ENCODE results near the gene NRXN3. TPM values are rescaled to one million over a fixed set of nuclear protein-coding genes. Genes with fewer than 3 reads are reported as not detected.

NRXN3 gene
- total and polyA plus RNA-seq, 4 donors: 1.5 to 16.6 (median 7.7) TPM

DNA sequence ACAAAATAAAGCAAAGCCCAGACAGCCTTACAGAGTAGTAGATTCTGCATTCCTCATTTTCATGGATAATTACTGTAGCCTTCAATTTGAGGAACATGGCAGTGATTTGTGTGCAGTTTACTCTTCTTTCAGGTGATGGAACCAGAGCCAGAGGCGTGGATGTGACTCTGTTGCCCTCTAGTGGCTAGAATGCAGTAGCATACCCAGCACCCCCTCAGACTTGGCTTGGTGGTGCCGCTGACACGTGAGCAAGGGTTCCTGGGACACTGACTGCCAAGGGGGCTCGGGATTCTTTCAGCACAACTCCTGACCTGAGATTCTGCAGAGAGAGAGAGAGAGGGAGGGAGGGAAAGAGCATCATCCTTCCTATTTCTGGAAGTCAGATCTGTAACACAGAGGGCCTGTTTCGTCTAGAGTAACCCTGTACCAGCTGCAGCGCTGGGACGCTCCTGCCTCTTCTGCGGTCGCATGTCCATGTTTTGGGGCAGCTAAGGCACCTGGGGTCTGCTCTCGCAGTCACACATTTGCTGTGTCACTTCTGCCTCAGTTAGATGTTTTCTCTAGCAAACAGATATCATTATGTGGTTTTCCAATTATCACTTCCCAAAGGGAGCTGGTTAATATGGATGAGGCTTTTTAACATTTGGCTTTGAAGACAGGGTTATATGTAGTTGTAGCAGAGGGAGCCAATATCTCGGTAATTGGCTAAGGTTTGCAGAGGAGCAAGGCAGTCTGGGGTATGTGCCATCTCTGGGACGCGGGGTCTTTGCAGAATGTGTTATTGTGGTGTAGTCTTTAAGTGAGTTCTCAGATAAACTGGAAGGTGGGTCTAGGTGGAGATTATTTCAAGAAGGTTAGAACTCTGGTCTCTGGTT, 428.1 kb downstream of the NRXN3 start:
- Histone ChIP-seq H3K4me1 (ENCODE audit: control insufficient read depth in 1 of 2, insufficient read depth in 2 of 2, low read length in 2 of 2) (no peaks in the 10 kb centered on the region), H3K27ac (ENCODE audit: low read depth in 1 of 2, low read length in 2 of 2) (no peak overlapping the region), H3K9me3 (ENCODE audit: control insufficient read depth, low read length) (no peaks in the 10 kb centered on the region), H3K36me3 (ENCODE audit: control insufficient read depth in 1 of 2, insufficient read depth in 2 of 2, low read length in 1 of 2) (no peaks in the 10 kb centered on the region), H3K27me3 (ENCODE audit: control insufficient read depth in 1 of 2, insufficient read depth in 2 of 2, low read length in 1 of 2) (no peaks in the 10 kb centered on the region), H3K4me3 (ENCODE audit: low read length in 2 of 2) (no peak overlapping the region)
- 44 to 49% methylated on average over 13 of the region's 13 CpGs for WGBS, 2 donors
- ATAC-seq (ENCODE audit: low FRiP score): no peak
- no peak for DNase-seq
- intact Hi-C loops (cut with DNase I): loop anchor here in 1 of 2 donors (2.0 to 10.0 kb wide), 2 partner anchors 153 to 735 kb away; no protein-coding TSS in a partner anchor

DNA sequence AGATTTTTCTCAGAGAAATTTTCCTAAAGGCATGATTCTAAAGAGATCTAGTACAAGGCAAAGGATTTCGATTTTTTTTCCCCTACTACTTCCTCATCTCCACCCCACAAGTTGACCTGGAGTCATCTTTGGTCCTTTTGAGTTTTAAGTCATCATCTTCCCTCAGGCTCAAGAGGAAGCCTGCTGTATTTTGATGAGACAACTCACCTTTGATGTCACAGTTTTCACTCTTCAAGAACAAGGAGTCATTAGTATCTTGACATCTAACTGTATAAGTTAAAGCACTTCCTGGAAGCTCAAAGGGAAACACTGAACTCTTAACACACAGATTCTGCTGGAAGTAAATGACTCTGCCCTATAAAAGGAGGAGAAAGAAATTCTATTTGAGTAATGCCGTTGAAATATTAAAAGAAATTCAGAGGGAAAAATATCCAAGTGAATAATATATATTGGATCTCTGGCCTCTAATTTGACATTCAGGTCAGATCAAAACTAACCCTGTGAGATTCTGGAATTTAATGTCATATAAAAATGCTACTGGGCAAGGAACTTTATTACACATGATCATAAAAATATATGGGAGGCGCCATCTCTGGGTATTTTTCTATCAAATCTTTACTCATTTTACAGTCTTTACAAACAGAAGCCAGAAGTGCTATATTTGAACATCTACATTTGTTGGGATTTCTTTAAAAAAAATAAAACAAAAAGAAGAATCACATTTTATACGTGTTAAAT, 435.0 kb downstream of the NRXN3 start:
- WGBS, 2 donors: 73% methylated on average over 4 of the region's 4 CpGs
- Histone ChIP-seq H3K36me3 (ENCODE audit: control insufficient read depth in 1 of 2, insufficient read depth in 2 of 2, low read length in 1 of 2) (no peaks in the 10 kb centered on the region), H3K27ac (ENCODE audit: low read depth in 1 of 2, low read length in 2 of 2) (no peak overlapping the region), H3K27me3 (ENCODE audit: control insufficient read depth in 1 of 2, insufficient read depth in 2 of 2, low read length in 1 of 2) (no peaks in the 10 kb centered on the region), H3K9me3 (ENCODE audit: control insufficient read depth, low read length) (no peaks in the 10 kb centered on the region), H3K4me1 (ENCODE audit: control insufficient read depth in 1 of 2, insufficient read depth in 2 of 2, low read length in 2 of 2) (peaks cover 0 to 5% of the 10 kb centered on the region in 2 donors), H3K4me3 (ENCODE audit: low read length in 2 of 2) (no peak overlapping the region)
- DNase-seq: no peak
- intact Hi-C loops (cut with DNase I): no loop called here
- ATAC-seq (ENCODE audit: low FRiP score): no peak

DNA sequence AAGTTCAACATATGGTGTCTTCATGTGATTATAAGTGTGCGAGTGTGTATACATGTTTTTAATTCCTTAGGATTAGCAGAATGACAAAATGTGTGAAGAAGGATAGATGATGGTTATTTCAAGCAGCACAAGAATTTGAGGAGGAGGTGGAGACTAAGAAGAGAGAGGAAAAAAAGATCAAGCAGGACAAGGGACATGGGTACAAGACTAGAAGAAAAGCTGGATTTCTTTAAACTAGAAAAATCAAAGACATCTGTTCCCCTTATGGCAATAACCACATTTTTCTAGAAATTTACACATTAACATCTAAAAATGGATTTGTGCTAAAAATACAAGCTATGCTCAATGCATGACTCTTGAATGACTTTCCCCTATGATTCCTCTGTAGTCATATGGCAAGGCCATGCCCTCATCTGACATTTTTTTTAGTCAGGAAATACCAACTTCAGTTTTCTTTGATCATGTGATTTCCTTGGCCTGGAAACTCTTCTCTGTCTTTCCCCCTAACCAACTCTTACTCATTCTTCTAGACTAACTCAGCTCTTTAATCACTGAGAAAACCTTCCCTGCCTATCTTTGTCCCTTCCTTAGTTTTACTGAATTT, 435.8 kb downstream of the NRXN3 start:
- Histone ChIP-seq H3K27me3 (ENCODE audit: control insufficient read depth in 1 of 2, insufficient read depth in 2 of 2, low read length in 1 of 2) (no peaks in the 10 kb centered on the region), H3K9me3 (ENCODE audit: control insufficient read depth, low read length) (no peaks in the 10 kb centered on the region), H3K36me3 (ENCODE audit: control insufficient read depth in 1 of 2, insufficient read depth in 2 of 2, low read length in 1 of 2) (no peaks in the 10 kb centered on the region), H3K4me1 (ENCODE audit: control insufficient read depth in 1 of 2, insufficient read depth in 2 of 2, low read length in 2 of 2) (peaks cover 0 to 5% of the 10 kb centered on the region in 2 donors), H3K27ac (ENCODE audit: low read depth in 1 of 2, low read length in 2 of 2) (no peak overlapping the region), H3K4me3 (ENCODE audit: low read length in 2 of 2) (no peak overlapping the region)
- intact Hi-C loops (cut with DNase I): no loop called here
- no peak for ATAC-seq (ENCODE audit: low FRiP score)
- 59 to 66% methylated on average over 1 of the region's 1 CpG for WGBS, 2 donors
- DNase-seq: no peak

DNA sequence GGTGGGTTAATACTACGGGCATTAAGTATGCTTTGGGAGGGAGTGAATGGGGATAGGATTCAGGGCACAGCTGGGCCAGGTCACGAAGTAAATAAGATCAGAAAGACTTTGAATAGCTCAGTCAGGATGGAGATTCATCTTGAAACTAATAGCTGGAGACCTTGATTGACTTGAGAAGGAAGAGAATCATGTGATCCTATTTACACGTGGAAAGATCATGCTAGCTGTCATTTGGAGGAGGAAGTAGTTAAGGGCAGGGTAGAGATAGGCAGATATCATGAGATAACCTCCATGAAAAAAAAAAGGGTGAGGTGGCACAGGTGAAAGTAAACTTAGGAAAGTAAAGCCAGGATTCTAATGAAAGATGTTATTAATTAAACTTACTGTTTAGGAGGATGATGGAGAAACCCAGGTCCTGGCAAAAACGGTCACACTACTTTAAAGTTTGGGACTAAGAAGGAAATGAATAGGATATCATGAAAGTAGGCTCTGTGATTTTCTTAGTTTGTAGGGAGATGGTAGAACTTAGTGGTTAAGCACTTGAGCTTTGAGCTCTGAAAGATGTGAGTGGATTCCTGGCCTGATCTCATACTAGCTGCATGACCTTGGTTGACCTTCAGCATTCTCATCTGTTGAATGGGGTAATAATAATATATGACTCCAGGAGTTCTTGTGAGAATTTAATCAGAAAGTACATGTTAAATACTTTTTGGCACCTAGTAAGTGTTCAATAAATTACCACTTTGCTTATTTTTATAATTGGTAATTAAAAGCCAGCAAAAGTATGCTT, 439.0 kb downstream of the NRXN3 start:
- no peaks in the 10 kb centered on the region for H3K9me3 ChIP-seq (ENCODE audit: control insufficient read depth, low read length)
- H3K4me3 ChIP-seq (ENCODE audit: low read length in 2 of 2): no peak overlapping the region
- DNase-seq (no peak), ATAC-seq (ENCODE audit: low FRiP score) (no peak)
- no peak overlapping the region for H3K27ac ChIP-seq (ENCODE audit: low read depth in 1 of 2, low read length in 2 of 2)
- peaks cover 0 to 5% of the 10 kb centered on the region in 2 donors for H3K4me1 ChIP-seq (ENCODE audit: control insufficient read depth in 1 of 2, insufficient read depth in 2 of 2, low read length in 2 of 2)
- H3K27me3 ChIP-seq (ENCODE audit: control insufficient read depth in 1 of 2, insufficient read depth in 2 of 2, low read length in 1 of 2): no peaks in the 10 kb centered on the region
- intact Hi-C loops (cut with DNase I): no loop called here
- H3K36me3 ChIP-seq (ENCODE audit: control insufficient read depth in 1 of 2, insufficient read depth in 2 of 2, low read length in 1 of 2): no peaks in the 10 kb centered on the region
- 74% methylated on average over 4 of the region's 4 CpGs for WGBS, 2 donors

DNA sequence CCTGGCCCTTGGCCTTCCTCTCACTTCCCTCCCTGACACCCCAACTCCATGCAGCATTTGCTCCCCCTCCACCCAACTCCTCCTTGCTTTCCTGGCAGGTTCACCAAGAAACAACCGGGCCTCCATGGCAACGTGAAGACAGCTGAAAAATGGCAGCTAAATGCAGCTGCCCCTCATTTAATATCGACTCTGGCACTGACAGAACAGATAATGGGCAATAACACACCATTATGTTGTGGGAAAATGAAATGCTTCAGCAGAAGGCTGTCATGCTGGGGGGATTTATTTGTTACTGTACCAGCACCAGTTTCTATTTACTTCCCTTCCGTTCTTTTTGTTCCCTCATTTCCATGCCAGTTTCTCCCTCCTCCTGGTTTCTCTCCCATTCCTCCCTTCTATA, 440.8 kb downstream of the NRXN3 start:
- Histone ChIP-seq H3K4me1 (ENCODE audit: control insufficient read depth in 1 of 2, insufficient read depth in 2 of 2, low read length in 2 of 2) (peaks cover 0 to 5% of the 10 kb centered on the region in 2 donors), H3K36me3 (ENCODE audit: control insufficient read depth in 1 of 2, insufficient read depth in 2 of 2, low read length in 1 of 2) (no peaks in the 10 kb centered on the region), H3K27ac (ENCODE audit: low read depth in 1 of 2, low read length in 2 of 2) (no peak overlapping the region), H3K27me3 (ENCODE audit: control insufficient read depth in 1 of 2, insufficient read depth in 2 of 2, low read length in 1 of 2) (no peaks in the 10 kb centered on the region), H3K4me3 (ENCODE audit: low read length in 2 of 2) (no peak overlapping the region), H3K9me3 (ENCODE audit: control insufficient read depth, low read length) (no peaks in the 10 kb centered on the region)
- intact Hi-C loops (cut with DNase I): no loop called here
- DNase-seq: no peak
- WGBS, 2 donors: 50 to 62% methylated on average over 4 of the region's 4 CpGs
- no peak for ATAC-seq (ENCODE audit: low FRiP score)

DNA sequence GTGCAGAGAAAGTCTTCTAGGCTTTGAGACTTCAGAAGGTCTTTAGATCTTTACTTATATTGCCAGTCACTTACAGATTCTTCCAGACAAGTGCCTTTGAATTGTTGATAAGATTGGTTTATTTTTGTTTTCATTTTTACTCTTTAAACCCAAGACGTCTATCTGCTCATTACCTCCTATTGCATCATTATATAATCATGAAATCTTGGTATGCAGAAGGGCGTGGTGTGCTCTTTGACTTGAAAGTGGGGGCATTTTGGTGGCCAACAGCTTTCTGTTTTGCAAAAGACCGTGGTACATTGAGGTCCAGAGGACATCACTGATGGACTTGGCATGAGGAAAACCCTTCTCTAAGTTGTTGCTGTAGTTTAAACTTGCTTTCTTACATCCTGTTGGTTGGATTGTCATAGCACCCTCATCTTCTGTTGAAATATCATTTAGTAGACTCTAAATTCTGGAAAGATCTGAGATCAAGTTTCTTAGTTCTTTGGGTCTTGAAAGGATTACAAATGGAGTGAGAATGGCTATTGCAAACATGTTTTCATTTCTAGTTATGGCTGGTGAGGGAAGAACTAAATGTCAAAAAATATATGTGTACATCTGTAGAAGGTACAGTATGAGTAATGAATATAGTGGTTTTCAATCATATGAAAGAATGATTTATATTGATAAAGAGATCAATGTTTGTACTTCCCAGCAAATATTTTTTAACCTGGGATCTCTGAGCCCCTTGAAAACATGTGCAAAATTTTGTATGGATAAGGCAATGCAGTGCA, 441.8 kb downstream of the NRXN3 start:
- WGBS, 2 donors: 64 to 66% methylated on average over 3 of the region's 3 CpGs
- H3K4me1 ChIP-seq (ENCODE audit: control insufficient read depth in 1 of 2, insufficient read depth in 2 of 2, low read length in 2 of 2): peaks cover 0 to 1% of the 10 kb centered on the region in 2 donors
- no peaks in the 10 kb centered on the region for H3K36me3 ChIP-seq (ENCODE audit: control insufficient read depth in 1 of 2, insufficient read depth in 2 of 2, low read length in 1 of 2)
- no peaks in the 10 kb centered on the region for H3K27me3 ChIP-seq (ENCODE audit: control insufficient read depth in 1 of 2, insufficient read depth in 2 of 2, low read length in 1 of 2)
- no peak for DNase-seq
- H3K4me3 ChIP-seq (ENCODE audit: low read length in 2 of 2): no peak overlapping the region
- H3K27ac ChIP-seq (ENCODE audit: low read depth in 1 of 2, low read length in 2 of 2): no peak overlapping the region
- H3K9me3 ChIP-seq (ENCODE audit: control insufficient read depth, low read length): no peaks in the 10 kb centered on the region
- ATAC-seq (ENCODE audit: low FRiP score): no peak
- intact Hi-C loops (cut with DNase I): no loop called here

DNA sequence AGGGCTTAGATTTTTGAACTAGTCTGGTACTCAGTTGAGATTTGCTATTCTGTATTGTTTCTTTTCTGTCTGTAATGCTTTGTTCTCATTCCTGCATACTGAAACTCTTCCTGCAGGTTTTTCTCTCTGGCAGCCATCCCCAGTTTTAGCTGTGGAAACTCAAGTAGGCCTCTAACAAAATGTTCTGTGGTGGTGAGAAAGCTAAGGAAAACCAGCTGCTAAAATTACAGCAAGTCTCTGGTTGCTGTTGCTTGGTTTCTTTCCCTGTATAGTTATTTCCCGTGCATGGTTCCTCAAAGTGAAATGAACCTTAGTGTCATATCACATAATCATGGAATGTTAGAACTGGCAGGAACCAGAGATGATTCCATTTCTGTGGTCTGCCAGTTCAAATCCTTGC, 442.5 kb downstream of the NRXN3 start:
- intact Hi-C loops (cut with DNase I): no loop called here
- ATAC-seq (ENCODE audit: low FRiP score) (no peak), DNase-seq (no peak)
- Histone ChIP-seq H3K27me3 (ENCODE audit: control insufficient read depth in 1 of 2, insufficient read depth in 2 of 2, low read length in 1 of 2) (no peaks in the 10 kb centered on the region), H3K9me3 (ENCODE audit: control insufficient read depth, low read length) (no peaks in the 10 kb centered on the region), H3K36me3 (ENCODE audit: control insufficient read depth in 1 of 2, insufficient read depth in 2 of 2, low read length in 1 of 2) (no peaks in the 10 kb centered on the region), H3K4me1 (ENCODE audit: control insufficient read depth in 1 of 2, insufficient read depth in 2 of 2, low read length in 2 of 2) (no peaks in the 10 kb centered on the region), H3K4me3 (ENCODE audit: low read length in 2 of 2) (no peak overlapping the region), H3K27ac (ENCODE audit: low read depth in 1 of 2, low read length in 2 of 2) (no peak overlapping the region)
- WGBS, 2 donors: 13 to 23% methylated on average over 1 of the region's 1 CpG

DNA sequence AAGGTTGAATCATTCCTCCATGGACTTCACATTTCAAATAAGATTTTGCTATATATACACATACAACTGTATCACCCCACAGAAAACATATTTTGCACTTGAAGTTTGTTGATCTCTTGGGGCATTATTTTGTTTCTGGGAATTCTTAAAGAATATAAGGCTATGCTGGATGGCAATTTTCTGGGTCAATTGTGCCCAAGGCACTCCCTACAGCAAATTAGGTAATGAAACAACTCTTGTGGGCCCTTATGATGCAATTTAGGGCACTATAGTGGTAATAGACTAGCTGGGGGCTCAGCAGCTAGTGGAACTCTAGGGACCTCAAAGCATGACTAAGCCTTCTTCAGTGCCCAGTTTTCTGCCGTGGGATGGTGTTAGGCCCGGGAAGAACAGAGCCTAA, 444.4 kb downstream of the NRXN3 start:
- whole genome bisulfite sequencing, 2 donors: 89% methylated on average over 2 of the region's 2 CpGs
- intact Hi-C loops (cut with DNase I): no loop called here
- ATAC-seq (ENCODE audit: low FRiP score) (no peak), DNase-seq (no peak)
- H3K4me1 ChIP-seq (ENCODE audit: control insufficient read depth in 1 of 2, insufficient read depth in 2 of 2, low read length in 2 of 2): no peaks in the 10 kb centered on the region
- no peak overlapping the region for H3K27ac ChIP-seq (ENCODE audit: low read depth in 1 of 2, low read length in 2 of 2)
- no peaks in the 10 kb centered on the region for H3K27me3 ChIP-seq (ENCODE audit: control insufficient read depth in 1 of 2, insufficient read depth in 2 of 2, low read length in 1 of 2)
- no peaks in the 10 kb centered on the region for H3K9me3 ChIP-seq (ENCODE audit: control insufficient read depth, low read length)
- H3K4me3 ChIP-seq (ENCODE audit: low read length in 2 of 2): no peak overlapping the region
- H3K36me3 ChIP-seq (ENCODE audit: control insufficient read depth in 1 of 2, insufficient read depth in 2 of 2, low read length in 1 of 2): no peaks in the 10 kb centered on the region
